Measurements from ENCODE around the gene PLCL2. TPM values are rescaled to one million over a fixed set of nuclear protein-coding genes. Genes with fewer than 3 reads are reported as not detected.

PLCL2 gene
- total RNA-seq (2022) (0.17 and 0.51 TPM in 2 replicates), Bru-seq, nascent RNA (percentile 21 among the genes with signal in this experiment), BruChase-seq, experiment 1, labeled RNA remaining after a 6-hour chase (percentile 10 among the genes with signal in this experiment), BruChase-seq, experiment 2, labeled RNA remaining after a 2-hour chase (percentile 14 among the genes with signal in this experiment)
- long read RNA-seq, full-length matches to known transcripts = 1 of 1 reads
- long read RNA-seq, partial matches to known transcripts = 0 of 1 reads
- long read RNA-seq, other reads (novel, unspliced or antisense) = 0 of 1 reads

- intact Hi-C loops (cut with micrococcal nuclease) = no loop called here
- no peak for TF ChIP-seq CTCF (IDR thresholded peaks at IDR 0.05; ENCODE audit: unreplicated experiment)
- peak within 1 kb of the TSS; percentile 70 for H3K4me3 Mint-ChIP-seq (ENCODE audit: unreplicated experiment)
- H3K36me3 Mint-ChIP-seq (ENCODE audit: insufficient read depth, unreplicated experiment) = no peaks in the 10 kb centered on the region
- H3K27ac Mint-ChIP-seq (ENCODE audit: low read depth, unreplicated experiment) = peak within 1 kb of the TSS; percentile 46
- CTCF ChIA-PET = interaction anchor here (0.9 kb wide), 1 partner anchor 12 kb away, joined by 3 read pairs; no protein-coding TSS in a partner anchor
- H3K4me1 Mint-ChIP-seq (ENCODE audit: insufficient read depth, unreplicated experiment) = no peaks in the 10 kb centered on the region
- POLR2A ChIA-PET = interaction anchor here (1.8 kb wide), 1 partner anchor 13 kb away, joined by 6 read pairs; no protein-coding TSS in a partner anchor
- BruUV-seq (replicated peaks) = no TSS peak
- H3K27me3 Mint-ChIP-seq (ENCODE audit: insufficient read depth, unreplicated experiment) = peaks cover 35% of the 10 kb centered on the region
- DNase-seq (ENCODE audit: unreplicated experiment) = peak; percentile 44
- H3K9me3 Mint-ChIP-seq (ENCODE audit: unreplicated experiment) = no peaks in the 10 kb centered on the region
Observed at GRCh38 chr3:16884748-16885592, at the start of gene PLCL2. PLCL2 (plus strand) TSS chr3:16884955; CDS start chr3:16885040, 85 bp downstream.

- Mint-ChIP-seq H3K27ac (ENCODE audit: low read depth, unreplicated experiment) (no peak overlapping the region), H3K27me3 (ENCODE audit: insufficient read depth, unreplicated experiment) (peaks cover 36% of the 10 kb centered on the region), H3K4me3 (ENCODE audit: unreplicated experiment) (no peak overlapping the region), H3K4me1 (ENCODE audit: insufficient read depth, unreplicated experiment) (no peaks in the 10 kb centered on the region), H3K36me3 (ENCODE audit: insufficient read depth, unreplicated experiment) (no peaks in the 10 kb centered on the region), H3K9me3 (ENCODE audit: unreplicated experiment) (no peaks in the 10 kb centered on the region)
- ChIA-PET CTCF (interaction anchor here (0.6 to 1.2 kb wide), 2 partner anchors 16 to 72 kb away, joined by 3 to 4 read pairs; no protein-coding TSS in a partner anchor), POLR2A (no interaction called here)
- no peak for DNase-seq (ENCODE audit: unreplicated experiment)
- BruUV-seq (replicated peaks) = no TSS peak
- TF ChIP-seq CTCF (IDR thresholded peaks at IDR 0.05; ENCODE audit: unreplicated experiment) = no peak
- intact Hi-C loops (cut with micrococcal nuclease) = no loop called here
Observed at GRCh38 chr3:16836505-16837237, 48.1 kb upstream of the PLCL2 start.

- H3K4me3 Mint-ChIP-seq (ENCODE audit: unreplicated experiment) = no peak overlapping the region
- H3K27ac Mint-ChIP-seq (ENCODE audit: low read depth, unreplicated experiment) = no peak overlapping the region
- intact Hi-C loops (cut with micrococcal nuclease) = no loop called here
- no peak for TF ChIP-seq CTCF (IDR thresholded peaks at IDR 0.05; ENCODE audit: unreplicated experiment)
- peaks cover 34% of the 10 kb centered on the region for H3K27me3 Mint-ChIP-seq (ENCODE audit: insufficient read depth, unreplicated experiment)
- ChIA-PET CTCF (interaction anchor here (0.8 to 1.2 kb wide), 2 partner anchors 15 to 28 kb away, joined by 3 to 4 read pairs; no protein-coding TSS in a partner anchor), POLR2A (no interaction called here)
- no peaks in the 10 kb centered on the region for H3K9me3 Mint-ChIP-seq (ENCODE audit: unreplicated experiment)
- H3K4me1 Mint-ChIP-seq (ENCODE audit: insufficient read depth, unreplicated experiment) = no peaks in the 10 kb centered on the region
- H3K36me3 Mint-ChIP-seq (ENCODE audit: insufficient read depth, unreplicated experiment) = no peaks in the 10 kb centered on the region
- no peak for DNase-seq (ENCODE audit: unreplicated experiment)
- no TSS peak for BruUV-seq (replicated peaks)
Observed at GRCh38 chr3:16837602-16838001, 47.2 kb upstream of the PLCL2 start.

Data from MCF 10A (cell line).